T-helper 1 cell (primary cell): ENCODE results near the gene GSG1.
"Not testable (repeated sequence)": the region's sequence is repeated elsewhere in the genome, so short reads cannot be mapped to it uniquely, and the experiment has no call there.

Experiments
- DNase-seq, 5 donors: peaks; one replicate each; pipeline ENCODE4 v3.0.0-alpha.2; 2012 to 2020

The GSG1 gene

GRCh38 chr12:13090054-13090453 is 13.4 kb downstream of the GSG1 start:
- DNase-seq: no peak

- no peak for DNase-seq
These were observed 15.0 kb downstream of the GSG1 start for GRCh38 chr12:13088496-13088895.

- no peak for DNase-seq
These were observed 15.7 kb downstream of the GSG1 start for GRCh38 chr12:13087766-13088165.

- DNase-seq: no peak
These were observed 17.3 kb downstream of the GSG1 start for GRCh38 chr12:13085968-13086686.

GRCh38 chr12:13084898-13085640 is 18.4 kb downstream of the GSG1 start:
- no peak for DNase-seq

- DNase-seq: not testable (repeated sequence)
These were observed 19.8 kb downstream of the GSG1 start for GRCh38 chr12:13083638-13084037.

GRCh38 chr12:13082861-13083260 is 20.6 kb downstream of the GSG1 start:
- DNase-seq: no peak

- no peak for DNase-seq
These were observed 23.2 kb downstream of the GSG1 start for GRCh38 chr12:13080266-13080665.

GRCh38 chr12:13079440-13079906 is 24.0 kb downstream of the GSG1 start:
- no peak for DNase-seq

- DNase-seq: no peak
These were observed 27.5 kb downstream of the GSG1 start for GRCh38 chr12:13075786-13076570.

GRCh38 chr12:13075118-13075480 is 28.4 kb downstream of the GSG1 start:
- DNase-seq: no peak

- no peak for DNase-seq
These were observed 28.9 kb downstream of the GSG1 start for GRCh38 chr12:13074396-13075117.

GRCh38 chr12:13073173-13073572 is 30.3 kb downstream of the GSG1 start:
- no peak for DNase-seq

- no peak for DNase-seq
These were observed 31.9 kb downstream of the GSG1 start for GRCh38 chr12:13071305-13072280.

GRCh38 chr12:13069380-13069779 is 34.1 kb downstream of the GSG1 start:
- no peak for DNase-seq

- no peak for DNase-seq
These were observed 36.1 kb downstream of the GSG1 start for GRCh38 chr12:13067322-13067721.

GRCh38 chr12:13066459-13066858 is 37.0 kb downstream of the GSG1 start:
- no peak for DNase-seq

- DNase-seq: no peak
These were observed 37.5 kb downstream of the GSG1 start for GRCh38 chr12:13066014-13066413.

GRCh38 chr12:13062669-13063068 is 40.8 kb downstream of the GSG1 start:
- no peak for DNase-seq

- no peak for DNase-seq
These were observed 42.1 kb downstream of the GSG1 start for GRCh38 chr12:13061377-13061776.

GRCh38 chr12:13060581-13060980 is 42.9 kb downstream of the GSG1 start:
- DNase-seq: no peak

GRCh38 chr12:13053617-13054016 is 49.9 kb downstream of the GSG1 start:
- not testable (repeated sequence) for DNase-seq
